ENCODE data around the gene AHRR.
"Not testable (repeated sequence)": the region's sequence is repeated elsewhere in the genome, so short reads cannot be mapped to it uniquely, and the experiment has no call there.

The AHRR gene

DNA sequence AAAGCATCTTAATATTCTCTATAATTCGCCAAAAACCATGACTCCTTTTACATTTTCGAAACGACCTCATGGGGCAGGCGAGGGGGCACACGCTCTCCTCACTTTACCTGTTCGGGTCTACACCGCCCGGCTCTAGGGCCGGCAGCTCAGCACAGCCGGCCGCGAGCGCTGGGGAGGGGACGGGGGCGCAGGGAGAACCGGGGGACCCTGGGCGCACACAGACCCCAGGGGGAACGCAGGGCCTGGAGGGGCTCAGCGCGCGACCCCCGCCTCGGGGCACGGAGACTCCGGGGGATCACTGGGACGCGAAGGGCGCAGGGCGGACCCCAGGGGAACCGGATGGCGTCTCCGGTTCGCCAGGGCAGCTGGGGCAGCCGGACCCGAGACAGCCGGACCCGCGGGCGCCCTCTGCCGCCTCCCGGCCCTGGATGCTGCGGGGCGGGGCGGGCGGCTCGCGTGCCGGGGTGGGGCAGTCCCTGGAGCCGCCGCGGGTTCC is at the start of gene AHRR:
Gene AHRR (plus strand): TSS at position 485 of the 496 bp plus-strand sequence. CDS start 22,189 bp downstream, outside the sequence.
- no peak for DNase-seq (ENCODE audit: low read depth in 2 of 2, low spot score in 1 of 2)

- DNase-seq (ENCODE audit: low read depth in 2 of 2, low spot score in 1 of 2): not testable (repeated sequence)
Measured at GRCh38 chr5:271828-272167, 49.7 kb upstream of the AHRR start.

- not testable (repeated sequence) for DNase-seq (ENCODE audit: low read depth in 2 of 2, low spot score in 1 of 2)
Measured at GRCh38 chr5:273091-273490, 48.4 kb upstream of the AHRR start.

- DNase-seq (ENCODE audit: low read depth in 2 of 2, low spot score in 1 of 2): not testable (repeated sequence)
Measured at GRCh38 chr5:273491-273890, 48.0 kb upstream of the AHRR start.

DNA sequence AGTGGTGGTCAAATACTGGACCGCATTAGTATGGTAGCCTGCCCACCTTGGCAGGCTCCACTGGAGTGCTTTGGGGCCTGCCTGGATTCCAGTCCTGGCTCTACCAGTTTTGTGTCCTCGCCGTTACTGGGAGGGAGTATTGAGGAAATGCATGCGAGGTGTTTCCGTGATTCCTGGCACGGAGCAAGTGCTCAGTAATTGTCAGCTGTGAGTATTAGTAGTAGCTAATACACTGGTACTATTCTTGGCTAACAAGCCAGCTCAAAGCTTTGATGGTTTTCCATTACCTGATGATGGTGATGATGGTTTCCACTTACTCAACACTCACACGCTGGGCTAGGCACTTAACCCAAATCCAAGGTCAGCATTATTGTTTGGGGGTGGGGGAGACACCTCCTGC is 47.2 kb upstream of the AHRR start:
- not testable (repeated sequence) for DNase-seq (ENCODE audit: low read depth in 2 of 2, low spot score in 1 of 2)

- no peak for DNase-seq (ENCODE audit: low read depth in 2 of 2, low spot score in 1 of 2)
Measured at GRCh38 chr5:278646-279045, 42.9 kb upstream of the AHRR start.

GRCh38 chr5:279051-279665 is 42.4 kb upstream of the AHRR start:
- not testable (repeated sequence) for DNase-seq (ENCODE audit: low read depth in 2 of 2, low spot score in 1 of 2)

DNA sequence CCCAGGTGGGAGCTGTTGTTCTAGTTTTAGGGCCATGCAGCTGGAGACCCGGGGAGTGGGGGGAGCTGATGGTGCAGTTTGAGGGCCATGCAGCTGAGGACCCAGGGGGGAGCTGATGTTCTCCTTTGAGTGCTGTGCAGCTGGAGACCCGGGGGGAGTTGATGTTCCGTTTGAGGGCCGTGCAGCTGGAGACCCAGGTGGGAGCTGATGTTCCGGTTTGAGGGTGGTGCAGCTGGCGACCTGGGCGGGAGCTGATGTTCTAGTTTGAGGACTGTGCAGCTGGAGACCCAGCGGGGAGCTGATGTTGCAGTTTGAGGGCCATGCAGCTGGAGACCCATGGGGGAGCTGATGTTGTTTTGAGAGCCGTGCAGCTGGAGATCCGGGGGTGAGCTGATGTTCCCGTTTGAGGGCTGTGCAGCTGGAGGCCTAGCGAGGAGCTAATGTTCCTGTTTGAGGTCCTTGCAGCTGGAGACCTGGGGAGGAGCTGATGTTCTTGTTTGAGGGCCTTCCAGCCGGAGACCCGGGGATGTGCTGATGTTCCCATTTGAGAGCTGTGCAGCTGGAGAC is 35.4 kb upstream of the AHRR start:
- no peak for DNase-seq (ENCODE audit: low read depth in 2 of 2, low spot score in 1 of 2)

GRCh38 chr5:290200-290599 is 31.3 kb upstream of the AHRR start:
- DNase-seq (ENCODE audit: low read depth in 2 of 2, low spot score in 1 of 2): not testable (repeated sequence)

- not testable (repeated sequence) for DNase-seq (ENCODE audit: low read depth in 2 of 2, low spot score in 1 of 2)
Measured at GRCh38 chr5:291345-291744, 30.2 kb upstream of the AHRR start.

DNA sequence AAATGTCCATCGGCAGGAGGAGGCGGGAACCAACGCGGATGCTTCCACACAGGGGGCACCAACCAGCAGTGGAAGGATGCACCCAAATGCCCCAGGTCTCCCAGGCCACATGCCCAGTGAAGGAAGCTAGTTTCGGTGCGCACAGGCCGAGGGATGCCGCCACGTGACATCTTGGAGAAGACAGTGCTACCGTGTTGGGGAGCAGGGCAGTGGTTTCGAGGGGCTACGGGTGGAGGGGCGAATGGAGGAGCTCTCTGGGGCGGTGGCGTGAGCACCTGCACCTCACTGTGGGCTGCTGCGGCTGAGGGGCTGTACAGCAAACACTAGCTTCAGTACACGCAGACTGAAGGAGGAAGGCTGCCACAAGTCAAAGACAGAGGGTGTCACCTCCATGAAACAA is 26.7 kb upstream of the AHRR start:
- not testable (repeated sequence) for DNase-seq (ENCODE audit: low read depth in 2 of 2, low spot score in 1 of 2)

- not testable (repeated sequence) for DNase-seq (ENCODE audit: low read depth in 2 of 2, low spot score in 1 of 2)
Measured at GRCh38 chr5:296207-296606, 25.3 kb upstream of the AHRR start.

DNA sequence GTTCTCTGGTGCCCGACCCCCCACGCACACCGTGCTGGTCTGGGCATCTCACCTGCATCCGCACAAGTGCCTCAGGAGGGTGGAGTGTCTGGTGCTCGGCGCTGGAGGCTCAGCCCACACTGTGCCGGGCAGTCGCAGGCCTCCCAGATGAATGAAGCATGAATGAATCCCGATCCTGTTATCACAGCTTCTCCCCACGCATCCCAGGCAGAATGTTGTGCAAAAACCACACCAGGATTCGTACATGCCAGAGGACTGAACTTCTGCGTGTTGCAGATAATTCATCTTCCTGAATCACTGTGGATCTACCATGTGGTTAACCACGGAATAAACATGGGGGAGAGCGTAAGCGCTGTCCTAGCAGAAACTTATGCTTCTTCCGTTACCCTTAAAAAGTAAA is 24.6 kb upstream of the AHRR start:
- DNase-seq (ENCODE audit: low read depth in 2 of 2, low spot score in 1 of 2): not testable (repeated sequence)

DNA sequence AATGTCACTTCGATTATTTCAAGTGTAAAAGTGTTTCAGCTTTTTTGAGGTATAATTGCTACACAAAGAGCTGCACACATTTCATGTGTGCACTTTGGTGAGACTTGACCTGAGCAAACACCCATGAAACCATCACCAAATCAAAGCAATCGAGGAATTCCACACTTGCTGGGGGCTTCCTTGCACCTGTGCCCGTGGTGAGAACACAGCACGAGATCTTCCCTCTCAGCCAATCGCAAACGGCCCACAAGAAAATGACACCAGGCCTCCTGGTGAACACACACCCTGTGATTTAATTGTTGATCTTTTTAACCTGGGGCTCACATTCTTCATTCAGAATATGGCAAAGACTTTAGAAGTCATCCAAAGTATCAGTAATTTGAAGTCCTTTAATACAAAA is 24.1 kb upstream of the AHRR start:
- not testable (repeated sequence) for DNase-seq (ENCODE audit: low read depth in 2 of 2, low spot score in 1 of 2)

DNA sequence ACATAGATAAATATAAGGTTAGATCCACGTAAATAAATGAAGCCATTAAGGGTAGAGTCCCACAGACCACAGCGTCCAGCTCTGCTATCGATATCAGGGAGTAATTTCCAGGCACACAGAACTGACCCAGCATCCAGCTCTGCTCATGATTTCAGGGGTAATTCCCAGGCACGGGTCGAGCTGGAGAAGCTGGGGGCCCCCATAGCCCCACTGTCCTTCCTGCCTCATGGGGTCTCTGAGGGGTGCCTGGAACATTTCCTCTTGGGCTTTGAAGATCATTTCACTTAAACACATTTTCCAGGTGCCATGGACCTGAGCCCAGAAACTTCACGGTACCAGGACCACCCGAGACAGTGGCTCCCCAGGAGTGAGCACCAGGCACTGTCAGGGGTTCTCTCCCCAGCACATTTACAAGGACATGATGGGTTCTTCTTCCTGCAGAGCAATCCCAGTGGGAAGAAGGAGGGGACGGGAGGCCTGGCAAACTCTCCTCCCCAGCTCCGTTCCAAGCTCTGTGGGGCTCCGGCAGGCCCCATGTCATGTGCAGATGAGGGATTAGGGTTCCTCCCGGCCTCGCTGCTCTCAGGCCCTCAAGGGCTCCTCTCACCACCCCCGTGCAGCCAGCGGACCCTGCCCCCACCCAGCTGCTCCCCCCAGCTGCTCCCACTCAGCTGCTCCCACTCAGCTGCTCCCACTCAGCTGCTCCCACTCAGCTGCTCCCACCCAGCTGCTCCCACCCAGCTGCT is 23.4 kb upstream of the AHRR start:
- not testable (repeated sequence) for DNase-seq (ENCODE audit: low read depth in 2 of 2, low spot score in 1 of 2)

DNA sequence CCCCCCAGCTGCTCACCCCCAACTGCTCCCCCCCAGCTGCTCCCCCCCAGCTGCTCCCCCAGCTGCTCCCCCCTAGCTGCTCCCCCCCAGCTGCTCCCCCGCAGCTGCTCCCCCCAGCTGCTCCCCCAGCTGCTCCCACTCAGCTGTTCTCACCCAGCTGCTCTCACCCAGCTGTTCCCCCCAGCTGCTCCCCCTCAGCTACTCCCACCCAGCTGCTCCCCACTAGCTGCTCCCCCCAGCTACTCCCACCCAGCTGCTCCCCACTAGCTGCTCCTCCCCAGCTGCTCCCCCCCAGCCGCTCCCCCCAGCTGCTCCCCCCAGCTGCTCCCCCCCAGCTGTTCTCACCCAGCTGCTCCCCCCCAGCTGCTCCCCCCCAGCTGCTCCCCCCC is 22.8 kb upstream of the AHRR start:
- DNase-seq (ENCODE audit: low read depth in 2 of 2, low spot score in 1 of 2): no peak

DNA sequence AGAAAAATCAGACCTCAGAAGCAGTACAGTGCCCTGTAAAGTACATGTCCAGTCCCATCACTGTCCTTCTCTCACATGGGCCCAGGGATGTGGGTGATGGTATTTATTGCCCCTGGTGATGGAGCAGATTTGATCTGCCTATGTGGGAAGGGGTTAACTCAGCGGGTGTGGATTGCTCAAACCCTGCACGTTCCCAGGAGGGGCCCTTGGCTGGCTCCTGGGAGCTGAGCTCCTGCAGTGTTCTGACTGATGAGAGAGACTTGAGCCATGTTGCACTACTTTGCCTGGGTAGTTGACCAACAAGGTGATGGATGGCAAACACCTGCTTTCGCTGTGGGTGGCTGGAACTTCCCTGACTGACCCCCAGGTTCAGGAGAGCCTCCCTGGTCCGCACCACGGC is 21.6 kb upstream of the AHRR start:
- not testable (repeated sequence) for DNase-seq (ENCODE audit: low read depth in 2 of 2, low spot score in 1 of 2)

DNA sequence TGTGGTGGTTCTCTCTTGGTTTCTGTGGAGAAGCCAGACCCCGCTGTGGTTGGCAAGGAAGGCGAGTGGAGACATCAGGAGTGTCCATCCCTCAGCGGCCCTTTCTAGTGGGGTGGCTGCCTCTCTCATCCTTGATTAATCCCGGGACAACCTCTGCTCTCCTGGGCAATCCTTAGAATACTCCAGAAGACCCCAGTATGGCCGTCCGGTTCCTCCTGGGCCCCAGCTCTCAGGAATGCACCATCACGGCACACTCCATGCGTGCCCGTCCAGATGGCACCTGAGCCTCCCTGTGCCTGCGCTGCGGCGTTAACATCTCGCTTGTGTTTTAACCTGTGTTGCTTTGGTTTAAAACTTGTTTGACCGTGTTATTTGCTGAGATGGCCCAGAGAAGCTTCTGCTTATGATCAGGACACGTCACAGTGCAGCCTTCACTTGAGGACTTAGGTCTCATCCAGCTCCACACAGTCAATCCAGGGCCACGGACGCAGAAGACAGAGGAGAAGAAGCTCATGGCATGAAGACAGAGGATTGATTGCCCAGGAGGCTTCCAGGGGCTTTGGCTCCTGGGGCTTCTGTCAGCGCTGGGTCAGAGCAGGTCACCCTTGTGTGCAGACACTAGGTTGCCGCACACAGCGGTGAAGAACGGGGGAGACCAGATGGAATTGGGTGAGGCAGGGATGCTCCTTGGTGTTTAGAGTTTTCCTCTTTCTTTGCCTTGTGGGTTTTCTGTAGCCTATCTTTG is 20.7 kb upstream of the AHRR start:
- DNase-seq (ENCODE audit: low read depth in 2 of 2, low spot score in 1 of 2): not testable (repeated sequence)

- DNase-seq (ENCODE audit: low read depth in 2 of 2, low spot score in 1 of 2): not testable (repeated sequence)
Measured at GRCh38 chr5:302416-302815, 19.1 kb upstream of the AHRR start.

GRCh38 chr5:302966-303365 is 18.5 kb upstream of the AHRR start:
- DNase-seq (ENCODE audit: low read depth in 2 of 2, low spot score in 1 of 2): no peak

GRCh38 chr5:303741-304140 is 17.8 kb upstream of the AHRR start:
- not testable (repeated sequence) for DNase-seq (ENCODE audit: low read depth in 2 of 2, low spot score in 1 of 2)

- no peak for DNase-seq (ENCODE audit: low read depth in 2 of 2, low spot score in 1 of 2)
Measured at GRCh38 chr5:305050-305449, 16.5 kb upstream of the AHRR start.

All from stimulated activated CD8-positive, alpha-beta memory T cell treated with anti-CD3 and anti-CD28 coated beads, Interleukin-4, amount 100 ng/mL, for 1 hour (primary cell).